Measurements from ENCODE around the gene CLCF1. TPM values are rescaled to one million over a fixed set of nuclear protein-coding genes. Genes with fewer than 3 reads are reported as not detected.

The CLCF1 gene
- 0.15 and 0.29 TPM in 2 replicates for total RNA-seq

GRCh38 chr11:67372993-67373647 lies at the start of gene CLCF1:
Gene CLCF1 (minus strand): TSS chr11:67373598. CDS start chr11:67373539, 59 bp downstream.
- intact Hi-C loops (cut with micrococcal nuclease) = loop anchor here (1.0 kb wide), 1 partner anchor 9 kb away; no protein-coding TSS in a partner anchor

DNA sequence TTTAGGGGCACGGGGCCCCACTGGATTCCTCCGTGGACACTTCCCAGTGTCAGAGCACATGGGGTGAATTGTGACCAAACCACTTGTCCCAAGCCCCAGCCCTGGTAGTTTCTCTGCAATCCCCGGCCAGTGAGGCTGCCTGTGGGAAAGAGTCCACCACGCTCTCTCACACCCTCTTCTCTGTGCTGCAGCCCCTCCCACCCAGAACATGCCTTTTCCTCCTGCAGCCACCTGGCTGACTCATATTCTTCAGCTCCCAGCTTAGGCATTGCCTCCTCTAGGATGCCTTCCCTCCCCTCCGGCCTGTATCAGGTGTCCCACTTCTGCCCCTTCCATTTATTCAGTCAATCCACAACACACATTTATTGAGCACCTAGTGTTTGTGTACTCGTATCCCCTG lies 49.5 kb upstream of the CLCF1 start:
- intact Hi-C loops (cut with micrococcal nuclease) = no loop called here

DNA sequence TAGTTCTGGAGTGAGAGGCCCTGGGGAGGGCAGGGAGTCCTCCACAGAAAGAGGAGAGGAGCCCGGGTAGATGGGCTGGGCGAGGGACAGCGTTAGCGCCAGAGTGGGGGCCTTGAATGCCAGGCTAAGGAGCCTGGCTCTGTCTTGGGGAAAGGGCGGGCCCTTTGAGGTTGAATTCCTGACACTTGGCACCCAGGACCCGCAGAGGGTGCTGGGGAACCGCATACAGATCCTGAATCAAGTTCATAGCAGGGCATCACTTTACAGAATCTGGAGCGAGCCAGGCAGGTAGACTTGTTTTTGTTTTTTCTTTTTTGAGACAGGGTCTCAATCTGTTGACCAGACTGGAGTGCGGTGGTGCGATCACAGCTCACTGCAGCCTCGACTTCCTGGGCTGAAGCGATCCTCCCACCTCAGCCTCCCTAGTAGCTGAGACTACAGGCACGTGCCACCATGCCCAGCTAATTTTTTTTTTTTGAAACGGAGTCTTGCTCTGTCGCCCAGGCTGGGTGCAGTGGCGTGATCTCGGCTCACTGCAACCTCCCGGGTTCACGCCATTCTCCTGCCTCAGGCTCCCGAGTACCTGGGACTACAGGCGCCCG lies 48.1 kb upstream of the CLCF1 start:
- intact Hi-C loops (cut with micrococcal nuclease) = loop anchor here (1.0 kb wide), 4 partner anchors 18 to 87 kb away; partner anchors contain the start of genes AIP, CDK2AP2 and TMEM134

- intact Hi-C loops (cut with micrococcal nuclease) = loop anchor here (1.0 kb wide), 4 partner anchors 18 to 87 kb away; partner anchors contain the start of genes AIP, CDK2AP2 and TMEM134
Observed at GRCh38 chr11:67420646-67421429, 47.4 kb upstream of the CLCF1 start.

DNA sequence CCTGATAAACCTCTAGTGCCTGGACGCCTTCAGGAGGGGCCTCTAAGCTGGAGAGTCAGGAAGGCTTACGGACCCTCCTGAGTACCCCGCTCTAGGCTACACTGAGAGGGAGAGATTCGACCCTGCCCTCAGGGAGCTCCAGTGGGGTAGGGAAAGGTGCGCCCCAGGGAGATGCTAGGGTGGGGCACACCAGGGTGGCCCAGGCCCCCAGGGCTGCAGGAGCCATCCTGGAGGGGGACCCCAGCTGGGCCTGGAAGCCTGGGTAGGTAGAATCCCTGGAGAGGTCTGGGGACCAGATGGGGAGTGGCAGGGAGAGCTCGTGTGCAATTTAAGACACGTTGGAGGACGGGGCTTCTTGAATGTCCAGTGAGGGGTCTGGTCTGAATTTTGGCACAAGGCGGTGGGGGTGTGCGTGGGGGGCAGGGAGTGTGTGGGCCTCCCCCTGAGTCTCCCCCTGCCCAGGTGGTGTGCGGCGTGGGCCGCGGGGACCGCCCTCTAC lies 46.8 kb upstream of the CLCF1 start:
- intact Hi-C loops (cut with micrococcal nuclease) = no loop called here

DNA sequence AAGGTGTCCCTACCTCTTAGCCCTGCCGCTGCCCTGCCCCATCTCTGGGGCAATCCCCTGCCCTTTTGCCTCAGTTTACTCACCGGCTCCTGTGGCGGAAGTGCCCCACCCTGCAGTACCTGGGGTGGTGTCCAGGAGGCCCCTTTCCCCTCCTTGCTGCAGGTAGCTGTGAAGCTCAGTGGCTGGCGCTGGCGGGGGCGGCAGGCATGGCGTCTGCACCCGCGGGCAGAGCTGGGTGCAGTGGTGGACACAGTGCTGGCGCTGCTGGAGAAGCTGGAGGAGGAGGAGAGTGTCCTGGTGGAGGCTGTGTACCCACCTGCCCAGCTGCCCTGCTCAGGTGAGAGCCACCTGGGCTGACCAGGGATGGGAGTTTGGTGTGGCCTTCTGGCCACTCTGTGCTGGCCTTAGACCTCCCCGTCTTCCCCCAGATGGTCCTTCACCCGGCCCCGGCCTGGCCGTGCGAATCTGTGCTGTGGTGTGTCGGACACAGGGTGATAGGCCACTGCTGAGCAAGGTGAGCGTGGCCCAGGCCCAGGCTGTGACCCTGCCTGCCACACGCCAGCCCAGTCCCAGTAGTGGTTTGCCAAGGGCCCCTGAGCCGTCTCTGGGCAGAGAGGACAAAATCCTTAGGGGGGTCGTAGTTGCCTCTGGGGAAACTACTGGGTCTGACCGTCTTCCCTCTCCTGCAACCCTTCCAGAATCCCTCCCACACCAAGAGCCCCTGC lies 46.1 kb upstream of the CLCF1 start:
- intact Hi-C loops (cut with micrococcal nuclease) = no loop called here

- intact Hi-C loops (cut with micrococcal nuclease) = no loop called here
Observed at GRCh38 chr11:67418476-67419281, 45.3 kb upstream of the CLCF1 start.

GRCh38 chr11:67417425-67417824 lies 44.0 kb upstream of the CLCF1 start:
- intact Hi-C loops (cut with micrococcal nuclease) = no loop called here

DNA sequence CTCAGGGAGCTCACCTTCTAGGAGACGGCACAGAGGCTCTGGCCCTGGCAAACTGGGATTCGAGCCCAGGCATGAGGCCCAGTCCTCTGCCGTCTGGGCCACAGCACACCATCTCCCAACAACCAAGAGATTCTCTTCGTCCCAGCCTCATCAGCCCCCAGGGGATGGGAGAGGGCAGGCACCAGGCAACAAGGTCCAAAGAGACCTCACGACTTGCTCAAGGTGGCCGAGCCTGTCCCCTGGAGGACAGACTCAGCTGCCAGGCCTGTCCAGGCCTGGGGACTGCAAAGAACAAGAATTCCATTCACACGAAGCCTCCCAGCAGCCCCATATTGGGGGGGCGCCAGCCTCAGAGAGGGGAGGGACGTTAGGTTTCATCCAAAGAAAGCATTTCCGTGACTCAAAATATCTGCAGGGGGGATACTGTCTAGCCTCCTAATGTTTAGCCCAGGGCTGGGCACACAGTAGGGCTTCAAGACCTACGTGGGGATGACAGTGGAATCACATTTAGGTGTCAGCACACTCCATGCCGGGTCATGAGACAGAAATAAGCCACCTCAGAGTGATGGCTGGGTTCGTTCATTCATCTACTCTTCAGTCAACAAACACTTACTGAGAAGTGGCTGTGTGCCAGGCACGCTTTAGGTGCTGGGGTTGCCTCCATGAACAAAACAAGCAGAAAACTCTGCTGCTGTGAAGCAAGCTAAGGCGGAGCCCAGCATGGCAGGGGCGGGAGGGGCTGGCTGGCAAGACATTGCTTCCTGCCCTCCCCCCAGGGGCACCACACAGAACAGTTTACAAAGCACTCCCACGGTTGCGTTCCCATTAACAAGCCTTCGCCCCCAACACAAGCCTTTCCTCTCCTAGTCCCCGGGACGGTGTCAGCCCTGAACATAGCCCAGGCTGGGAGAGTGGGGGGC lies 43.3 kb upstream of the CLCF1 start:
- intact Hi-C loops (cut with micrococcal nuclease) = no loop called here

- intact Hi-C loops (cut with micrococcal nuclease) = no loop called here
Observed at GRCh38 chr11:67415501-67416304, 42.3 kb upstream of the CLCF1 start, which contains the start of gene CARNS1. Gene CARNS1 (plus strand): TSS chr11:67415678. CDS start chr11:67416200, 522 bp downstream.

GRCh38 chr11:67413266-67413849 lies 40.0 kb upstream of the CLCF1 start:
- intact Hi-C loops (cut with micrococcal nuclease) = no loop called here

DNA sequence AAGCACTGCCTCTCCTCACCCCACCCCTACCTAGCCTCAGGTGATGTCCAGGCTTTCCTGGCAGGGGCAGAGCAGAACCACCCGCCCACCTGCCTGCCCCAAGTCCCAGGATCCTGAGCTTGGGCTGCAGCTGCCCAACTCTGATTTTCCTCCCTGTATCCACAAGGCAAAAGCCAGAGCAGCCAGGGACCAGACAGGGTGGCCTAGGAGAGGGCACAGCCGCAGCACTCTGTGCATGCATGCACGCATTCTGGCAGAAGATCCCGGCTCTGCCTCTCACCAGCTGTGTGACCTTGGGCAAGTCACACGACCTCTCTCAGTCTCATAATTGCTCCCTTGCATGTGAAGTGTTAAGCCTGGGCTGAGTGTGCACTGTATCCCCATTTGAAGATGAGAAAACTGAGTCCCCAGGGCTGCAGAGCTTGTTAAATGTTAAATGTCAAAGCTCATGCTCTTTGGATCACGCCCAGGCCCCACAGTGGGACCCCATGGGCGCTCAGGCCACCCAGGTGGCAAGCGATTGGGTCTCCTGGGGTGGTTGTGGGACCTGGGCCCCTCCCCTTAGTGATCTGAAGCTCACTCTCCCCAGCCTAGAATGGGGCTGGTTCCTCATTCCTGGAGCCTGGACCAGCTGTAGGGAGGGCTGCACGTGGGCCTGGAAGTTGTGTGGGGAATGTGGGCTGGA lies 39.2 kb upstream of the CLCF1 start:
- intact Hi-C loops (cut with micrococcal nuclease) = no loop called here

DNA sequence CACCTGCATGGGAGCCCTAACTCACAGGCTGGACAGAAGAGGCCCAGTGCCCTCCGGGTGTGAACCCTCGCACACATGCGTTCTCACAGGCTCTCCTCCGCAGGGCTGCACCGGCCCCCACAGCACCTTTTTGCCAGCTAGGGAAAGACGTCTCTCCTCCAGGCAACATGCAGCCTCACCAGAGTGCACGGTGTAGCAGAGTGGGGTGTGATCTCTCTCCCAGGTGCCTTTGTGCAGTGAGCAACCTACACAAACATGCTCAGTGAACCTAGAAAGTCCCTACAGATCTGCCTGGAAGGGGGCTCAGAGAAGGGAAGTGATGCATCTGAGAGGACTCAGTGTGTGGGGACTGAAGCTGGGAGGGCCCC lies 38.4 kb upstream of the CLCF1 start:
- intact Hi-C loops (cut with micrococcal nuclease) = no loop called here

- intact Hi-C loops (cut with micrococcal nuclease) = no loop called here
Observed at GRCh38 chr11:67410984-67411784, 37.8 kb upstream of the CLCF1 start.

DNA sequence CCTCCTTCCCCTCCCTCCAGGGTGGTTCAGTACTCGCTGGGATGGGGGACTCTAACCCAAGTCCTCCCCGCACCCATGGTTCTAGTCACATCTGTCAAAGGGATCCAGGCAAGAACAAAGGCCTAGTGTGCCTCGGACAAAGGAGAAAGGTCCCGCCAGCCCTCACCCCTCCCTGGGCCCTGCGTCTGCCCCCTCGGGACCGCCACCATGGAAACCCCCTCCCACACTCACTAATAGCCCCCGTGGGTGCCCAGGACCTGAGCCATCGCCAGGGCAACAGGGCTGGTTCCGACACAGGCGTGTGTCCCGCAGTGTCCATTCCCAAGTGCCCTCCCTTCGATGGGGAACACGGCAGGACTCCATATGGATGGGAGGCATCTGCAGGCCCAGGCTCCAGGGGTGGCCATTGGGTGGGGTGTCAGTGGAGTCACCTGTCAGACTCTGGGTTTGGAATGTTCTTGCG lies 37.0 kb upstream of the CLCF1 start:
- intact Hi-C loops (cut with micrococcal nuclease) = no loop called here

DNA sequence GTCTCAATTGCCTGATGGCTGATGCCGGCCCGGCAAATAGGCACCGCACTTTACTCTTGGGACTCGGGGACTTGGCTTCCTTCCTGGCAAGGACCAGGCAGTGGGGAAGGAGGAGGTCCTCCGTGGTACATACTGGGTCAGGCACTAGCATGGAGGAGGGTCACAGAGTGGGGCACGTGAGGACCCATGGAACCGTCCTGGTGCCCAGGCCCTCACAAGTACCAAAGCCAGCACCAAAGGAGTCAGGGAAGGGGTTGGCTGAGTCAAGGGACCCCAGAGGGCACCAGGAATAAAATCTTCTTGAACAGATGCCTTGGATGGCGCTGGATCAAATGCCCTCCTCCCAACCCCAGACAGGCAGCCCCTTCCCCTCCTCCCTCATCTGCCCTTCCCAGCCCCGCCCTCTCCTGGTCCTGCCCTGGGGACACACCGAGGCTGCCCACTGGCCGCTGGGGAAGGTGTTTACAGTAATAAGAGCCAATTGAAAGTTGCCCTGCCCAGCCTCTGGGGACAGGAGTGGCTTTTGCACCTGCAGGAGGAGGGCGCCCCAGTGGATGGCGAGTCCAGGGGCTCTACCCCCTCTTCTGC lies 36.5 kb upstream of the CLCF1 start:
- intact Hi-C loops (cut with micrococcal nuclease) = no loop called here
